ENCODE data around the gene CCDC106.
A peak's percentile ranks its signal among the peaks of the same experiment; 100 is the strongest.

- TF ChIP-seq CTCF (IDR thresholded peaks at IDR 0.05) (no peak), POLR2A (IDR thresholded peaks at IDR 0.05) (peak; percentile 29), EP300 (IDR thresholded peaks at IDR 0.05; ENCODE audit: low read depth) (no peak), POLR2AphosphoS5 (IDR thresholded peaks at IDR 0.05) (peak; percentile 48 to 63 (median 59))
Observed at GRCh38 chr19:55605207-55605636, 42.8 kb upstream of the CCDC106 start.

Measured in transverse colon (tissue), 4 donors.